Panc1 (cell line): ENCODE data around the gene ZBTB20. TPM values are rescaled to one million over a fixed set of nuclear protein-coding genes. Genes with fewer than 3 reads are reported as not detected.

Experiments
- ATAC-seq: fragments of 200-7000 bp; cut with Tn5 transposase; 2 replicates; pipeline ENCODE4 v1.9.1; 2020; ENCODE audit warnings: mild to moderate bottlenecking, moderate library complexity
- BruUV-seq: library from RNA; stranded (reverse); fragments of 400-500 nt; replicated peaks from 2 replicates; lab custom pipeline; 2021; lab: Mats Ljungman, UMichigan
- CTCF ChIA-PET: fragments of 300-600 bp; sonication (Branson Sonifier 250); formaldehyde crosslinking; loops from one replicate; lab custom pipeline; 2022; ENCODE audit warnings: antibody characterized with exemption; lab: Charles Lee
- POLR2A ChIA-PET: fragments of 300-600 bp; sonication (Branson Sonifier 250); formaldehyde crosslinking; loops from one replicate; lab custom pipeline; 2022; ENCODE audit warnings: antibody characterized with exemption; lab: Charles Lee
- DNase-seq: peaks from one replicate; pipeline ENCODE4 v3.0.0-alpha.2; 2010; ENCODE audit warnings: low read depth, low spot score
- H3K27ac ChIP-seq: 2 replicates; pipeline ENCODE4 v1.5.1; 2011; ENCODE audit warnings: mild to moderate bottlenecking, low read length, inconsistent platforms
- H3K27me3 ChIP-seq: fragments of 200-500 bp; sonication (Bioruptor generic); 2 replicates; pipeline ENCODE4 v1.6.0; 2014; ENCODE audit warnings: low read length, inconsistent platforms; ENCODE audit not compliant: control insufficient read depth, insufficient read depth
- H3K36me3 ChIP-seq: fragments of 200-500 bp; sonication (Bioruptor generic); 2 replicates; pipeline ENCODE4 v1.5.1; 2014; ENCODE audit warnings: inconsistent platforms, mild to moderate bottlenecking, low read length, moderate library complexity; ENCODE audit not compliant: control insufficient read depth, insufficient read depth
- H3K4me1 ChIP-seq: 2 replicates; pipeline ENCODE4 v1.5.1; 2011; ENCODE audit warnings: inconsistent platforms, mild to moderate bottlenecking, low read length, moderate library complexity; ENCODE audit not compliant: control insufficient read depth, insufficient read depth
- H3K4me3 ChIP-seq, 2 experiments: 2 replicates each; pipeline ENCODE4 v1.5.1; 2011 to 2012; ENCODE audit warnings: low read depth in 2 of 2, low read length in 2 of 2, mild to moderate bottlenecking in 2 of 2, inconsistent platforms in 1 of 2, moderate library complexity in 1 of 2
- H3K9me3 ChIP-seq: fragments of 200-500 bp; sonication (Bioruptor generic); 2 replicates; pipeline ENCODE4 v1.5.1; 2014; ENCODE audit warnings: low read depth, mild to moderate bottlenecking, inconsistent platforms, low read length, moderate library complexity; ENCODE audit not compliant: control insufficient read depth, insufficient read depth
- POLR2AphosphoS5 ChIP-seq: IDR thresholded peaks from 2 replicates; pipeline ENCODE4 v1.6.1; 2012; ENCODE audit warnings: mild to moderate bottlenecking, low read depth, low read length, moderate library complexity
- SIN3A ChIP-seq: IDR thresholded peaks from 2 replicates; pipeline ENCODE4 v1.6.1; 2012; ENCODE audit warnings: low read depth, mild to moderate bottlenecking, low read length, moderate library complexity, borderline replicate concordance; ENCODE audit not compliant: insufficient read depth
- TCF7L2 ChIP-seq: IDR thresholded peaks from 2 replicates; pipeline ENCODE4 v1.6.1; 2011; ENCODE audit warnings: mild to moderate bottlenecking, low read depth, low read length, inconsistent platforms
- in situ Hi-C: cut with HindIII; loops from 2 replicates; pipeline ENCODE4 v1.10.0; 2016; ENCODE audit warnings: low sequenced_read_pairs, low pct_unique_long_range_greater_than_20kb
- intact Hi-C: fragments of 100-400 bp; cut with micrococcal nuclease; formaldehyde crosslinking; loops from one replicate; pipeline ENCODE4 v1.10.0; 2022; ENCODE audit not compliant: unreplicated experiment
- total RNA-seq: library from RNA; stranded (reverse); gene quantifications from one replicate; pipeline ENCODE4 v1.2.1, GENCODE V29; 2021; ENCODE audit not compliant: unreplicated experiment
- TF ChIP-seq, protein P1 (sequence below): fragments of 450-650 bp; IDR thresholded peaks from 2 replicates; pipeline ENCODE4 v1.5.1; 2017; ENCODE audit warnings: mild to moderate bottlenecking
- TF ChIP-seq, protein P2 (sequence below), 2 experiments: IDR thresholded peaks; 2 replicates each; pipeline ENCODE4 v1.6.1; 2011 to 2012; ENCODE audit warnings: low read depth in 2 of 2, control low read depth in 1 of 2, low read length in 1 of 2, mild to moderate bottlenecking in 1 of 2, moderate library complexity in 1 of 2; ENCODE audit not compliant: insufficient read depth in 1 of 2

The ZBTB20 gene
- total RNA-seq, 1 experiment from 2014 or later: 4.1 TPM

DNA sequence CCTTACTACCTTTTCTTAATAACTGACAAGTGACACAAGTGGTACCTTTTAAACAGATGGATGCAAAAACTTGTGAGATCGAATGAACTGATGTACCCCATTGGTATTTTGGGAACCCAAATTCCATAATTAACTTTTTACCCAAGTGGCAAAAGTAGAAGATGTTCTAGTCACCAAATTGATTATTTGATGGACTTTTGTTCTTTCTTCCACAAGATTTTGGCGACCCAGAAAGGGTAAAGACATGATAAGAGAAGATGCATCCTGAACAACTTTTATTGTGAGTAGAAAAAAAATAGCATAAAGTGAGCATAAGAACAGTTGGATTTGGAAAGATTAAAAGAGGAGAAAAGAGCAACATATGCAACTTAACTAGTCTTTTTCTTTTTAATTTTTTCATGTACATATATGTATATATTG is 693.7 kb downstream of the ZBTB20 start:
- no peaks in the 10 kb centered on the region for H3K4me1 ChIP-seq
- TF ChIP-seq TCF7L2: no peak
- no peak for TF ChIP-seq SIN3A
- no peak for TF ChIP-seq POLR2AphosphoS5
- TF ChIP-seq, protein P1, sequence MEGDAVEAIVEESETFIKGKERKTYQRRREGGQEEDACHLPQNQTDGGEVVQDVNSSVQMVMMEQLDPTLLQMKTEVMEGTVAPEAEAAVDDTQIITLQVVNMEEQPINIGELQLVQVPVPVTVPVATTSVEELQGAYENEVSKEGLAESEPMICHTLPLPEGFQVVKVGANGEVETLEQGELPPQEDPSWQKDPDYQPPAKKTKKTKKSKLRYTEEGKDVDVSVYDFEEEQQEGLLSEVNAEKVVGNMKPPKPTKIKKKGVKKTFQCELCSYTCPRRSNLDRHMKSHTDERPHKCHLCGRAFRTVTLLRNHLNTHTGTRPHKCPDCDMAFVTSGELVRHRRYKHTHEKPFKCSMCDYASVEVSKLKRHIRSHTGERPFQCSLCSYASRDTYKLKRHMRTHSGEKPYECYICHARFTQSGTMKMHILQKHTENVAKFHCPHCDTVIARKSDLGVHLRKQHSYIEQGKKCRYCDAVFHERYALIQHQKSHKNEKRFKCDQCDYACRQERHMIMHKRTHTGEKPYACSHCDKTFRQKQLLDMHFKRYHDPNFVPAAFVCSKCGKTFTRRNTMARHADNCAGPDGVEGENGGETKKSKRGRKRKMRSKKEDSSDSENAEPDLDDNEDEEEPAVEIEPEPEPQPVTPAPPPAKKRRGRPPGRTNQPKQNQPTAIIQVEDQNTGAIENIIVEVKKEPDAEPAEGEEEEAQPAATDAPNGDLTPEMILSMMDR: no peak
- TF ChIP-seq, protein P2, sequence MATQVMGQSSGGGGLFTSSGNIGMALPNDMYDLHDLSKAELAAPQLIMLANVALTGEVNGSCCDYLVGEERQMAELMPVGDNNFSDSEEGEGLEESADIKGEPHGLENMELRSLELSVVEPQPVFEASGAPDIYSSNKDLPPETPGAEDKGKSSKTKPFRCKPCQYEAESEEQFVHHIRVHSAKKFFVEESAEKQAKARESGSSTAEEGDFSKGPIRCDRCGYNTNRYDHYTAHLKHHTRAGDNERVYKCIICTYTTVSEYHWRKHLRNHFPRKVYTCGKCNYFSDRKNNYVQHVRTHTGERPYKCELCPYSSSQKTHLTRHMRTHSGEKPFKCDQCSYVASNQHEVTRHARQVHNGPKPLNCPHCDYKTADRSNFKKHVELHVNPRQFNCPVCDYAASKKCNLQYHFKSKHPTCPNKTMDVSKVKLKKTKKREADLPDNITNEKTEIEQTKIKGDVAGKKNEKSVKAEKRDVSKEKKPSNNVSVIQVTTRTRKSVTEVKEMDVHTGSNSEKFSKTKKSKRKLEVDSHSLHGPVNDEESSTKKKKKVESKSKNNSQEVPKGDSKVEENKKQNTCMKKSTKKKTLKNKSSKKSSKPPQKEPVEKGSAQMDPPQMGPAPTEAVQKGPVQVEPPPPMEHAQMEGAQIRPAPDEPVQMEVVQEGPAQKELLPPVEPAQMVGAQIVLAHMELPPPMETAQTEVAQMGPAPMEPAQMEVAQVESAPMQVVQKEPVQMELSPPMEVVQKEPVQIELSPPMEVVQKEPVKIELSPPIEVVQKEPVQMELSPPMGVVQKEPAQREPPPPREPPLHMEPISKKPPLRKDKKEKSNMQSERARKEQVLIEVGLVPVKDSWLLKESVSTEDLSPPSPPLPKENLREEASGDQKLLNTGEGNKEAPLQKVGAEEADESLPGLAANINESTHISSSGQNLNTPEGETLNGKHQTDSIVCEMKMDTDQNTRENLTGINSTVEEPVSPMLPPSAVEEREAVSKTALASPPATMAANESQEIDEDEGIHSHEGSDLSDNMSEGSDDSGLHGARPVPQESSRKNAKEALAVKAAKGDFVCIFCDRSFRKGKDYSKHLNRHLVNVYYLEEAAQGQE (IDR thresholded peaks at IDR 0.05; ENCODE audit: insufficient read depth in 1 of 2, low read depth in 2 of 2, low read length in 1 of 2): no peak
- CTCF ChIA-PET: no interaction called here
- no peaks in the 10 kb centered on the region for H3K36me3 ChIP-seq
- in situ Hi-C loops: no loop called here
- intact Hi-C loops: no loop called here
- H3K9me3 ChIP-seq: no peaks in the 10 kb centered on the region
- POLR2A ChIA-PET: no interaction called here
- BruUV-seq: no TSS peak
- no peak overlapping the region for H3K27ac ChIP-seq
- no peak for DNase-seq
- no peak overlapping the region for H3K4me3 ChIP-seq
- no peak for ATAC-seq
- no peaks in the 10 kb centered on the region; the same call in 1 of the 2 replicates for H3K27me3 ChIP-seq

DNA sequence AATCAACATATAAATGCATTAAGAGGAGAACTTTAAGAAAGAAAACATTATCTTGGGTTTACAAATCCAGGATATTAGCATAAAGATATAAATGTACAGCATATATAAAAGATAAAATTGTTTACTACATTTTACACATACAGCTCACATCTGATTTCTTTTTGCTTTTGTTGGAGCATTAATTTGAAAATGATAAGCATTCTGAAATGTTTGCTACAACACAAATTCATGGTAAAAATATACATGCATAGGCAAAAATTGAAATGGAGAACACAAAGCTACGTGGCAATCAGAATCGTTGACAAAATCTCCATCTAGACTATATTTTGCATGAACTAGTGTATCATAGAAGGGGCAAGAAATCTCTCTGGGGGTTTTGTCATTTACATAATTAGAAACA is 694.2 kb downstream of the ZBTB20 start:
- in situ Hi-C loops: no loop called here
- CTCF ChIA-PET: no interaction called here
- POLR2A ChIA-PET: no interaction called here

More for the DNA sequence above, 694.2 kb downstream of the ZBTB20 start:
- no TSS peak for BruUV-seq
- no peak for ATAC-seq
- Histone ChIP-seq H3K4me1 (no peaks in the 10 kb centered on the region), H3K36me3 (no peaks in the 10 kb centered on the region), H3K27me3 (no peaks in the 10 kb centered on the region; the same call in 1 of the 2 replicates), H3K4me3 (no peak overlapping the region), H3K27ac (no peak overlapping the region), H3K9me3 (no peaks in the 10 kb centered on the region)
- intact Hi-C loops: no loop called here
- TF ChIP-seq, protein P1: no peak
- TF ChIP-seq SIN3A: no peak
- TF ChIP-seq TCF7L2: no peak
- TF ChIP-seq POLR2AphosphoS5: no peak
- TF ChIP-seq, protein P2 (IDR thresholded peaks at IDR 0.05; ENCODE audit: insufficient read depth in 1 of 2, low read depth in 2 of 2, low read length in 1 of 2): no peak
- DNase-seq: no peak
